GM18505 (cell line): ENCODE measurements around the gene PUDP.

ENCODE experiments used
- ATAC-seq: cut with Tn5 transposase; IDR thresholded peaks from one replicate; pipeline ENCODE4 v1.9.1; 2021; ENCODE audit not compliant: unreplicated experiment
- POLR2A ChIP-seq: IDR thresholded peaks from 4 replicates; pipeline ENCODE4 v1.6.1; 2011; ENCODE audit warnings: borderline replicate concordance; ENCODE audit not compliant: insufficient read depth, insufficient read length; ENCODE audit errors: extremely low read depth

Gene PUDP

GRCh38 chrX:7067256-7067655 lies 80.7 kb downstream of the PUDP start:
- TF ChIP-seq POLR2A, result no peak
- no peak for ATAC-seq

GRCh38 chrX:7065473-7065872 lies 82.5 kb downstream of the PUDP start:
- no peak for ATAC-seq
- TF ChIP-seq POLR2A, result no peak

GRCh38 chrX:7062903-7063302 lies 85.0 kb downstream of the PUDP start:
- no peak for TF ChIP-seq POLR2A
- ATAC-seq, result no peak

GRCh38 chrX:7062276-7062675 lies 85.7 kb downstream of the PUDP start:
- TF ChIP-seq POLR2A, result no peak
- no peak for ATAC-seq

- no peak for TF ChIP-seq POLR2A
- ATAC-seq, result no peak
These were observed 86.5 kb downstream of the PUDP start for GRCh38 chrX:7061429-7061828.

- ATAC-seq, result no peak
- TF ChIP-seq POLR2A, result no peak
These were observed 87.5 kb downstream of the PUDP start for GRCh38 chrX:7060444-7060843.

- no peak for TF ChIP-seq POLR2A
- no peak for ATAC-seq
These were observed 88.1 kb downstream of the PUDP start for GRCh38 chrX:7059859-7060258.

GRCh38 chrX:7059214-7059838 lies 88.6 kb downstream of the PUDP start:
- TF ChIP-seq POLR2A, result no peak
- ATAC-seq, result peak; percentile 92

- no peak for TF ChIP-seq POLR2A
- no peak for ATAC-seq
These were observed 92.4 kb downstream of the PUDP start for GRCh38 chrX:7055386-7056137.

- TF ChIP-seq POLR2A, result no peak
- ATAC-seq, result no peak
These were observed 93.4 kb downstream of the PUDP start for GRCh38 chrX:7054219-7055216.

GRCh38 chrX:7052541-7052940 lies 95.4 kb downstream of the PUDP start:
- no peak for ATAC-seq
- no peak for TF ChIP-seq POLR2A

GRCh38 chrX:7050271-7050670 lies 97.7 kb downstream of the PUDP start:
- TF ChIP-seq POLR2A, result no peak
- ATAC-seq, result no peak

- no peak for TF ChIP-seq POLR2A
- ATAC-seq, result no peak
These were observed 100.0 kb downstream of the PUDP start for GRCh38 chrX:7047951-7048350.
